Stimulated activated CD8-positive, alpha-beta memory T cell treated with anti-CD3 and anti-CD28 coated beads, Interleukin-12 subunit alpha, Interleukin-12 subunit beta, amount 100 ng/mL, for 1 hour (primary cell): ENCODE results near the gene OBSCN.

ENCODE experiments used
- DNase-seq: peaks from one replicate; pipeline ENCODE4 v3.0.0-alpha.2; 2020; ENCODE audit warnings: low read depth

The OBSCN gene

GRCh38 chr1:228381356-228381755 is 173.5 kb downstream of the OBSCN start:
- no peak for DNase-seq

- DNase-seq: no peak
These were observed 175.9 kb downstream of the OBSCN start for GRCh38 chr1:228383773-228384172.

GRCh38 chr1:228385232-228385631 is 177.4 kb downstream of the OBSCN start:
- DNase-seq: no peak

- DNase-seq: no peak
These were observed 179.5 kb downstream of the OBSCN start for GRCh38 chr1:228387321-228387720.

GRCh38 chr1:228390649-228391048 is 182.8 kb downstream of the OBSCN start:
- no peak for DNase-seq

- no peak for DNase-seq
These were observed 183.7 kb downstream of the OBSCN start for GRCh38 chr1:228391411-228392020.

GRCh38 chr1:228392111-228392936 is 184.5 kb downstream of the OBSCN start:
- no peak for DNase-seq

- DNase-seq: no peak
These were observed 185.4 kb downstream of the OBSCN start for GRCh38 chr1:228393268-228393701.

- DNase-seq: no peak
These were observed 186.1 kb downstream of the OBSCN start for GRCh38 chr1:228393811-228394570.

- no peak for DNase-seq
These were observed 186.9 kb downstream of the OBSCN start for GRCh38 chr1:228394571-228395394.

- no peak for DNase-seq
These were observed 189.2 kb downstream of the OBSCN start for GRCh38 chr1:228396770-228397662.

- no peak for DNase-seq
These were observed 190.1 kb downstream of the OBSCN start for GRCh38 chr1:228397966-228398365.

GRCh38 chr1:228398741-228399461 is 191.1 kb downstream of the OBSCN start:
- no peak for DNase-seq

- no peak for DNase-seq
These were observed 191.8 kb downstream of the OBSCN start for GRCh38 chr1:228399531-228400236.

GRCh38 chr1:228400237-228400651 is 192.4 kb downstream of the OBSCN start:
- DNase-seq: no peak

- DNase-seq: no peak
These were observed 193.0 kb downstream of the OBSCN start for GRCh38 chr1:228400692-228401454.

GRCh38 chr1:228401782-228402640 is 194.2 kb downstream of the OBSCN start:
- DNase-seq: no peak

- DNase-seq: no peak
These were observed 194.8 kb downstream of the OBSCN start for GRCh38 chr1:228402641-228403025.
